ENCODE results near the gene FAM234A. TPM values are rescaled to one million over a fixed set of nuclear protein-coding genes. Genes with fewer than 3 reads are reported as not detected.

FAM234A gene
- total and polyA plus RNA-seq, 2 donors (not counting 3 experiments of a cell fraction or from before 2014, with no cell fraction given): 70.4 to 89.4 TPM

DNA sequence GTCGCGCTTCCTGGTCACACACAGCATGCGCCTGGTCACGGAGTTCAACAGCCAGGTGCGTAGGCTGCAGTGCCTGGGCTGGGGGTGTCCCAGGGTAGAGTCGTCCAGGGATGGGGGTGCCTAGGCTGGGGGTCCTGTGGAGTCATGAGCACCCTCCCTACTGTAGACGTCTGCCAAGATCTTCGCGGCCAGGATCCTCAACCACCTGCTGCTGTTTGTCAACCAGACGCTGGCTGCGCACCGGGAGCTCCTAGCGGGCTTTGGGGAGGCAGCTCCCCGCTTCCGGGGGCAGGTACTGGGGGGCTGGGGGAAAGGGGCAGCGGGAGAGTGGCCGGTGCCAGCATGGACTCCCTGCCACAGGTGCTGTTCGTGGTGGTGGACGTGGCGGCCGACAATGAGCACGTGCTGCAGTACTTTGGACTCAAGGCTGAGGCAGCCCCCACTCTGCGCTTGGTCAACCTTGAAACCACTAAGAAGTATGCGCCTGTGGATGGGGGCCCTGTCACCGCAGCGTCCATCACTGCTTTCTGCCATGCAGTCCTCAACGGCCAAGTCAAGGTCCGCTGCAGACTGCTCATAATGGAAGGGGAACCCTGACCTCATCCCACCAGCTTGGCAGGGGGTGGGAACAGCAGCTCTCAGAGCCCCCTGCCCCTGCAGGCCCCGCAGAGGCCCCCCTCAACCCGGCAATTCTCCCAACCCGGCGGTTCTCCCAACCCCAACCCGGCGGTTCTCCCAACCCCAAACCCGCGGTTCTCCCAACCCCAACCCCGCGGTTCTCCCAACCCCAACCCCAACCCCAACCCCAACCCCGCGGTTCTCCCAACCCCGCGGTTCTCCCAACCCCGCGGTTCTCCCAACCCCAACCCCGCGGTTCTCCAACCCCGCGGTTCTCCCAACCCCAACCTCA lies 50.8 kb downstream of the FAM234A start:
- H3K36me3 ChIP-seq (ENCODE audit: control insufficient read depth in 2 of 2, extremely low read depth in 1 of 2, insufficient read depth in 2 of 2, low read length in 2 of 2): peaks cover 0 to 13% of the 10 kb centered on the region in 2 experiments
- TF ChIP-seq GATA2 (IDR thresholded peaks at IDR 0.05; ENCODE audit: insufficient read depth, insufficient read length, low read depth, low read length) (no peak), JUN (IDR thresholded peaks at IDR 0.05; ENCODE audit: borderline replicate concordance, insufficient read depth, insufficient read length, low read depth) (no peak)
- TF ChIP-seq, protein P1, sequence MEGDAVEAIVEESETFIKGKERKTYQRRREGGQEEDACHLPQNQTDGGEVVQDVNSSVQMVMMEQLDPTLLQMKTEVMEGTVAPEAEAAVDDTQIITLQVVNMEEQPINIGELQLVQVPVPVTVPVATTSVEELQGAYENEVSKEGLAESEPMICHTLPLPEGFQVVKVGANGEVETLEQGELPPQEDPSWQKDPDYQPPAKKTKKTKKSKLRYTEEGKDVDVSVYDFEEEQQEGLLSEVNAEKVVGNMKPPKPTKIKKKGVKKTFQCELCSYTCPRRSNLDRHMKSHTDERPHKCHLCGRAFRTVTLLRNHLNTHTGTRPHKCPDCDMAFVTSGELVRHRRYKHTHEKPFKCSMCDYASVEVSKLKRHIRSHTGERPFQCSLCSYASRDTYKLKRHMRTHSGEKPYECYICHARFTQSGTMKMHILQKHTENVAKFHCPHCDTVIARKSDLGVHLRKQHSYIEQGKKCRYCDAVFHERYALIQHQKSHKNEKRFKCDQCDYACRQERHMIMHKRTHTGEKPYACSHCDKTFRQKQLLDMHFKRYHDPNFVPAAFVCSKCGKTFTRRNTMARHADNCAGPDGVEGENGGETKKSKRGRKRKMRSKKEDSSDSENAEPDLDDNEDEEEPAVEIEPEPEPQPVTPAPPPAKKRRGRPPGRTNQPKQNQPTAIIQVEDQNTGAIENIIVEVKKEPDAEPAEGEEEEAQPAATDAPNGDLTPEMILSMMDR (IDR thresholded peaks at IDR 0.05; ENCODE audit: extremely low read depth in 1 of 2, insufficient read depth in 1 of 2, low read depth in 1 of 2, low read length in 2 of 2): no peak
- no TSS peak for BruUV-seq (replicated peaks)
- no peaks in the 10 kb centered on the region for H3K9me3 ChIP-seq (replicated peaks; ENCODE audit: control insufficient read depth, insufficient read depth, low read length)
- ChIA-PET CTCF (no interaction called here), POLR2A (no interaction called here)
- no peak overlapping the region for H3K9ac ChIP-seq (replicated peaks; ENCODE audit: extremely low read depth, insufficient read depth, low read length)
- H3K27ac ChIP-seq (ENCODE audit: insufficient read depth, low read depth, low read length): no peak overlapping the region
- no peak overlapping the region for H3K4me3 ChIP-seq (replicated peaks in 1 of 3; ENCODE audit: insufficient read depth in 1 of 3, low read depth in 1 of 3, low read length in 3 of 3)
- peaks cover 2 to 4% of the 10 kb centered on the region in 2 experiments for H3K27me3 ChIP-seq (ENCODE audit: control insufficient read depth in 2 of 2, insufficient read depth in 2 of 2, low read length in 2 of 2)
- H3K9me1 ChIP-seq (replicated peaks; ENCODE audit: control insufficient read depth, extremely low read depth, insufficient read depth, low read length): no peaks in the 10 kb centered on the region
- H2AFZ ChIP-seq (ENCODE audit: low read depth, low read length): no peak overlapping the region
- DNase-seq (ENCODE audit: low read depth, low spot score) (no peak), FAIRE-seq (no peak)
- dilution Hi-C loops (cut with MboI; ENCODE audit: extremely low pct_ligation_motif_present, low sequenced_read_pairs) (no loop called here), intact Hi-C loops (cut with micrococcal nuclease) (no loop called here)
- no peak overlapping the region for H3K4me2 ChIP-seq (ENCODE audit: insufficient read depth, low read length)
- no peaks in the 10 kb centered on the region for H4K20me1 ChIP-seq (replicated peaks; ENCODE audit: control insufficient read depth, extremely low read depth, insufficient read depth, low read length)
- H3K79me2 ChIP-seq (ENCODE audit: control insufficient read depth, insufficient read depth, low read length): no peaks in the 10 kb centered on the region
- H3K4me1 ChIP-seq (ENCODE audit: control insufficient read depth, extremely low read depth, insufficient read depth, low read length): no peaks in the 10 kb centered on the region

All from endothelial cell of umbilical vein (primary cell).